B cell (primary cell): Measurements from ENCODE around the gene KLHL30. TPM values are rescaled to one million over a fixed set of nuclear protein-coding genes. Genes with fewer than 3 reads are reported as not detected.

Experiments
- ATAC-seq: fragments of 200-7000 bp; cut with Tn5 transposase; one replicate; pipeline ENCODE4 v1.10.0; 2021; ENCODE audit warnings: low read depth, mild to moderate bottlenecking, moderate number of reproducible peaks, moderate library complexity
- CTCF ChIA-PET: fragments of 350-600 bp; sonication (Branson Sonifier 250); formaldehyde crosslinking; loops from one replicate; lab custom pipeline; 2021; ENCODE audit warnings: antibody characterized with exemption, inconsistent platforms; lab: Charles Lee
- POLR2A ChIA-PET: fragments of 350-600 bp; sonication (Branson Sonifier 250); formaldehyde crosslinking; loops from one replicate; lab custom pipeline; 2021; ENCODE audit warnings: antibody characterized with exemption; lab: Charles Lee
- DNase-seq: peaks from one replicate; pipeline ENCODE4 v3.0.0; 2013
- H2AFZ ChIP-seq: 2 replicates; pipeline ENCODE4 v1.6.1; 2012; ENCODE audit warnings: mild to moderate bottlenecking, low read depth, low read length; ENCODE audit not compliant: insufficient read depth, poor library complexity, severe bottlenecking
- H3K27ac ChIP-seq, 2 donors: 1 replicate in 1 of 2; 2 replicates in 1 of 2; pipeline ENCODE4 v1.5.1; 2012 to 2013; ENCODE audit warnings: low read length in 2 of 2, mild to moderate bottlenecking in 2 of 2, moderate library complexity in 1 of 2
- H3K27me3 ChIP-seq, 4 experiments: fragments of 200-600 bp in 1 of 4; sonication (generic) in 1 of 4; replicated peaks in 1 of 4; 1 replicate in 2 of 4; 2 replicates in 2 of 4; pipeline versions ENCODE4 v1.6.1 to v1.7.0; 2013 to 2016; ENCODE audit warnings: low read length in 3 of 4, mild to moderate bottlenecking in 2 of 4, mixed read lengths in 1 of 4, moderate library complexity in 1 of 4; ENCODE audit not compliant: insufficient read depth in 4 of 4, control insufficient read depth in 3 of 4; ENCODE audit errors: control extremely low read depth in 1 of 4
- H3K36me3 ChIP-seq, 2 experiments: replicated peaks in 1 of 2; 1 replicate in 1 of 2; 2 replicates in 1 of 2; pipeline versions ENCODE4 v1.6.1 to v1.7.1; 2013; ENCODE audit warnings: low read length in 1 of 2; ENCODE audit not compliant: insufficient read depth in 2 of 2, control insufficient read depth in 1 of 2; ENCODE audit errors: control extremely low read depth in 1 of 2, extremely low read depth in 1 of 2
- H3K4me1 ChIP-seq, 2 donors: fragments of 200-600 bp in 1 of 2; sonication (generic) in 1 of 2; 1 replicate in 1 of 2; 2 replicates in 1 of 2; pipeline versions ENCODE4 v1.5.1 to v1.6.1; 2013 to 2017; ENCODE audit warnings: low read length in 2 of 2; ENCODE audit not compliant: control insufficient read depth in 2 of 2, insufficient read depth in 2 of 2
- H3K4me2 ChIP-seq: replicated peaks from 2 replicates; pipeline ENCODE3; 2012; ENCODE audit warnings: mild to moderate bottlenecking, low read depth, low read length; ENCODE audit not compliant: poor library complexity, severe bottlenecking
- H3K4me3 ChIP-seq, 5 experiments: fragments of 200-600 bp in 1 of 5; sonication (generic) in 1 of 5; 1 replicate in 3 of 5; 2 replicates in 2 of 5; pipeline versions ENCODE4 v1.5.1 to v1.7.0; 2011 to 2016; ENCODE audit warnings: low read length in 4 of 5, mild to moderate bottlenecking in 4 of 5, low read depth in 2 of 5, control low read depth in 1 of 5, moderate library complexity in 1 of 5; ENCODE audit not compliant: insufficient read depth in 1 of 5; ENCODE audit errors: control extremely low read depth in 1 of 5, extremely low read depth in 1 of 5
- H3K79me2 ChIP-seq: fragments of 200-600 bp; sonication (generic); one replicate; pipeline ENCODE4 v1.6.0; 2016; ENCODE audit warnings: low read length; ENCODE audit not compliant: control insufficient read depth, insufficient read depth
- H3K9ac ChIP-seq: fragments of 200-600 bp; sonication (generic); 2 replicates; pipeline ENCODE4 v1.6.1; 2017; ENCODE audit warnings: mild to moderate bottlenecking, low read length, moderate library complexity
- H3K9me3 ChIP-seq, 3 donors: one replicate each; pipeline versions ENCODE4 v1.6.1 to v1.7.1; 2013; ENCODE audit warnings: low read length in 2 of 3; ENCODE audit not compliant: control insufficient read depth in 2 of 3, insufficient read depth in 1 of 3; ENCODE audit errors: control extremely low read depth in 1 of 3
- H4K20me1 ChIP-seq: 2 replicates; pipeline ENCODE4 v1.6.0; 2012; ENCODE audit warnings: mild to moderate bottlenecking, low read length; ENCODE audit not compliant: insufficient read depth, control insufficient read depth, poor library complexity, severe bottlenecking
- H3K27ac Mint-ChIP-seq: one replicate; pipeline ENCODE4 v1.8.0; 2021; ENCODE audit warnings: mixed read lengths
- H3K27me3 Mint-ChIP-seq: one replicate; pipeline ENCODE4 v1.8.0; 2021; ENCODE audit warnings: mixed read lengths
- H3K4me1 Mint-ChIP-seq: one replicate; pipeline ENCODE4 v1.8.0; 2021; ENCODE audit warnings: mixed read lengths
- H3K4me3 Mint-ChIP-seq: one replicate; pipeline ENCODE4 v1.8.0; 2021; ENCODE audit warnings: mixed read lengths
- H3K9me3 Mint-ChIP-seq: one replicate; pipeline ENCODE4 v1.8.0; 2022; ENCODE audit warnings: mixed read lengths; ENCODE audit not compliant: insufficient read depth
- CTCF ChIP-seq: fragments of 200-600 bp; IDR thresholded peaks from one replicate; pipeline ENCODE4 v1.8.0; 2022; ENCODE audit warnings: antibody characterized with exemption, mild to moderate bottlenecking
- EZH2 ChIP-seq: IDR thresholded peaks from 2 replicates; pipeline ENCODE4 v1.6.1; 2012; ENCODE audit warnings: borderline replicate concordance, low read depth, mild to moderate bottlenecking, moderate library complexity, low read length; ENCODE audit not compliant: insufficient read depth, poor library complexity, severe bottlenecking
- WGBS: methylation state at CpG from one replicate; pipeline ENCODE4 v1.1.5; 2013; ENCODE audit warnings: missing lambda C conversion rate; ENCODE audit not compliant: insufficient coverage; 5-methylcytosine and 5-hydroxymethylcytosine counted together
- intact Hi-C: fragments of 100-400 bp; cut with micrococcal nuclease; formaldehyde crosslinking; loops from one replicate; pipeline ENCODE4 v1.10.0; 2022
- polyA plus RNA-seq: library from polyadenylated mRNA; depleted of rRNA; stranded (reverse); fragments of >200 nt; gene quantifications from 2 replicates; pipeline ENCODE4 v1.2.3, GENCODE V29; 2012
- total RNA-seq, 2 donors: library from RNA; stranded (reverse); fragments of 120-200 nt in 1 of 2; gene quantifications; 1 replicate in 1 of 2; 2 replicates in 1 of 2; pipeline versions ENCODE4 v1.2.3 to v1.2.4, GENCODE V29; 2013 to 2022

The KLHL30 gene
- total and polyA plus RNA-seq, 2 donors (not counting 1 experiment from before 2014, with no cell fraction given), result not detected

DNA sequence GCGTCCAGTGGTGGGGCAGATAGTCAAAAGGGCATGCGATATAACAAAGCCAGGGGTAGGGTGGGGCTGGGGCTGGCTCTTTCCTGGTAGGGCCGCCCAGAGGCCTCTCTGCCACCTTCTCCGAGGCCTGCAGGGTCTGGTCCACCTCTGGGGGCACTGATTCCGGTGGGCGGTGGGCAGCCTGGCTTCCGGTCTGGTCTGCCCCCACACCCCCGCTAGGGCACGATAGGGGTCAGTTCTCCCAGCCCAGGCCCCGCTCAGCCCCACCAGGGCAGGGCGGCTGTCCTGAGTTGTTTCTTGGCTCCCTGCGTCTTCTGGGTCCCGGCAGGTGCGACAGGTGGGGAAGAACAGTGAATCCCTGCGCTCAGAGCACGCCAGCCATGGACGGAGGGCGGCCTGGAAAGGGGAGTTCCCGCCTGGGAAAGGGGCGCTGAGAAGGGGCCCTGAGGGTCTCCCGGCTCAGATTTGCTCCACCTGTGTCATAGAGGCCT, 19.6 kb downstream of the KLHL30 start:
- CTCF ChIA-PET, result no interaction called here
- H3K4me2 ChIP-seq, result peak overlapping the region; percentile 81
- intact Hi-C loops, result no loop called here

More for the DNA sequence above, 19.6 kb downstream of the KLHL30 start:
- Histone ChIP-seq H3K27ac (no peak overlapping the region), H2AFZ (no peak overlapping the region), H3K79me2 (no peaks in the 10 kb centered on the region), H3K27me3 (peaks cover 0 to 28% (median 8%) of the 10 kb centered on the region in 4 experiments), H3K9me3 (peaks cover 0 to 28% (median 0%) of the 10 kb centered on the region in 3 donors), H3K9ac (no peak overlapping the region), H3K36me3 (no peaks in the 10 kb centered on the region), H3K4me1 (peaks cover 16 to 19% of the 10 kb centered on the region in 2 donors), H3K4me3 (no peak overlapping the region), H4K20me1 (no peaks in the 10 kb centered on the region)
- no peak overlapping the region for H3K27ac Mint-ChIP-seq
- no peak for DNase-seq
- H3K4me1 Mint-ChIP-seq, result peaks cover 15% of the 10 kb centered on the region
- TF ChIP-seq EZH2, result no peak
- no peak for TF ChIP-seq CTCF
- no peak for ATAC-seq
- peaks cover 15% of the 10 kb centered on the region for H3K27me3 Mint-ChIP-seq
- 84% methylated on average over 21 of the region's 21 CpGs for WGBS
- peak overlapping the region; percentile 47 for H3K4me3 Mint-ChIP-seq
- no peaks in the 10 kb centered on the region for H3K9me3 Mint-ChIP-seq
- POLR2A ChIA-PET, result no interaction called here
